Left kidney (tissue), 2 donors: ENCODE results near the gene LAPTM4A. TPM values are rescaled to one million over a fixed set of nuclear protein-coding genes. Genes with fewer than 3 reads are reported as not detected.
A peak's percentile ranks its signal among the peaks of the same experiment; 100 is the strongest.
"Not testable (repeated sequence)": the region's sequence is repeated elsewhere in the genome, so short reads cannot be mapped to it uniquely, and the experiment has no call there.

Experiments
- DNase-seq: peaks from one replicate; pipeline ENCODE4 v3.0.0-alpha.2; 2013
- polyA plus RNA-seq: library from polyadenylated mRNA; unstranded; fragments of 120-200 nt; gene quantifications from one replicate; pipeline ENCODE4 v1.2.1, GENCODE V29; 2013; ENCODE audit not compliant: insufficient read length

The LAPTM4A gene
- polyA plus RNA-seq, 1 donor: 421 TPM

- no peak for DNase-seq
These were observed 29.0 kb upstream of the LAPTM4A start for GRCh38 chr2:20080428-20080827.

- DNase-seq: no peak
These were observed 28.2 kb upstream of the LAPTM4A start for GRCh38 chr2:20079546-20080115.

DNA sequence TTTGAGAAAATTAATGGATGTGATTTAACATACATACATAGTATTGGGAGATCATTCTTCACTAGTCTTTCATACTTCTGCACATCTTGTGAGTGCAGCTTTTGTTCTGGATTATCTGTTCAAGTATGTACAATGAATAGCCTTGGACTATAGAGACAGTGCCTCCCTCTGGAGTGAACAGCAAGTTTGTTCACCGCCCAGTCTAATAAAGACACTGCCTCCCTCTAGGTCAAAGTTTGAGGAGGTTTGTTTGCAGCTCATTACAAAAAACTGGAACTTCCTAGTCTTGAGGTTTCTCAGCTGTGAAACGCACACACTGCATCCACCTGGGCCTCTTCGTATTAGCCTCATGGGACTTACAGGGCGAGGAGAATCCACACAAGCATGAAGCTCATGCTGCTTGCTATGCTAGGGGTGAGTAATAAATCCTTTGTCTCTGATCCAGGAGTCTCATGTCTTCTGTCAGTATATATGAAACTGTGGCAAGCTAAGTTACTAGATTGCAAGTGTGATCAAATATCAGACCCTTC is 26.0 kb upstream of the LAPTM4A start:
- no peak for DNase-seq

DNA sequence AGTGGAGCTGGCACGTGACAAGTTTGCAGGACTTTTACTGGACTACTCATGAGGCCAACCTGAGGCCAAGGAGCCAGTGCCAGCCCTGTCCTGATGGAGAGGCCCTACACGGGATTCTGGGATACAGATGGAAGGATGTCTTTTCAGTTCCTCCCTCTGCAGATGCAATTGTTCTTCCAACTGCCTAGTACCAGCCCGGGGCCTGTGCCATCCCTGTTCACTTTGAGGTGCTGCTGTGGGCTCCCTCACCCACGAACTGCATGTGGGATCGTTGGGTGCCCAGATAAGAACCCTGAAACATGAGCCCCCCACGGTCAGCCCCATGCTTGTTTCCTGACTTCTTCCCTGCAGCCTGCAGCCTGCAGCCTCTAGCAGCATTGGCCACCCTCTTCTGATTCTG is 25.3 kb upstream of the LAPTM4A start:
- DNase-seq: no peak

DNA sequence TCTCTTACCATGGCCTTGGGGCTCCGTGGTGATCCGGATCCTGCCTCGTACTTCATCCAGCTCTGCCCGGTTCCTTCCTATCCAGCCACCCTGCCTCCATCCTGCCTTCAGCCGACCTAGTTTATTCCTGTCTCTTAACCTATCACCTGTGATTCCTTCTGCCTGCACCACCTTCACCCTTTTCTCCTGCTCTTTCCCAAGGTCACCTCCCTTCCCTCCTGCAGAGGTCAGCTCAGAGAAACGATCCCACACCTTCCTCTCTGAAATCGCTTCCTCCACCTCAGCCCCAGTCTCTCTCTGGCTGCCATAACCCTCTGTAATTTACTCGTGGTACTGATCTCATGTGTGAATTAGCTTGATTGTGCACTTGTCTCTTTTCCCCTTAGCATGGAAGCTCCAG is 23.5 kb upstream of the LAPTM4A start:
- no peak for DNase-seq

GRCh38 chr2:20074046-20074648 is 22.7 kb upstream of the LAPTM4A start:
- DNase-seq: not testable (repeated sequence)

DNA sequence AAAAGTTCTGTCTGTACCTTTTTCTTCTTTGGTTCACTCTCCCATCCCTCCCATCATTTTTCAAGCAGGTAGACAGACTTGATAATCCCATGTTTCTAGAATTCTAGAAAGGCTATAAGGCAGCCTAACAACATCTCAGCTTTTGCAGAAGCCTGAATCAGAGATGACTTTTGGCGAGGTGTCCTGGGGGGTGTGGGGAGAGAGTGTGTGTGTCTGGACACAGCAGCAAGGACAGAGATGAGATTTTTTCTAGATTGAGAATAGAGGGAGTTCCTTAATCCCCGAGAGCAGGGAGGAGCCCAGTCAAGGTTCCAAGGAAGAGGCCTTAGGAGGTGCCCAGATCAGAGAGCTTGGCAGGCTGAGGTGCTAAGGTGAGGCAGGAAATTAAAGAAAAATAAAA is 22.0 kb upstream of the LAPTM4A start:
- DNase-seq: no peak

DNA sequence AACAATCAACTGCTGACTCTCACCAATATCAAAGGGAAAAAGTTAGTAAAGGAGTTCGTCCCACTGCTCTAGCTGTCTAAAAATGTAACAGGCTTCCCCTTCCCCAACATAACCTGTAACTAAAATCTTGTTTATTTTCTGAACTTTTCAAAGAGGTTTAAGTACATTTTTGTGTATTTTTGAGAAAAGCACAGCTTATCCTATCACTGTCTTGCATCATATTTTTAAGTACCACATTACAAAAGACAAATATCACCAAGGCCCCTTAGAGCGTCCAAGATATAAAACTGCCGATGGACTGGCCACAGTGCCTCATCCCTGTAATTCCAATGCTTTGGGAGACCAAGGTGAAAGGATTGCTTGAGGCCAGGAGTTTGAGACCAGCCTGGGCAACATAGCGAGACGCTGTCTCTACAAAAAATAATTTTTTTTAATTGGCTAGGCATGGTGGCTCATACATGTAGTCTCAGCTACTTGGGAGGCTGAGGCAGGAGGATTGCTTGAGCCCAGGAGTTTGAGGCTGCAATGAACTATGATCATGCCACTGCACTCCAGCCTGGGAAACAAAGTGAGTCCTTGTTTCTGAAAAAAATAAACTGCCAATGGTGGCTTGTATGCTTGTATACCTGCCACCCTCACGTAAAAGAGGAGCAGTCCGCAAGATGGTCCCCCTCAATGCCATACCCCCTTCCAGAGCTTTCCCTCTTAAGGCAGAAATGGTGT is 21.2 kb upstream of the LAPTM4A start:
- no peak for DNase-seq

- peak; percentile 64 for DNase-seq
These were observed 20.3 kb upstream of the LAPTM4A start for GRCh38 chr2:20071397-20072383.

- DNase-seq: no peak
These were observed 18.3 kb upstream of the LAPTM4A start for GRCh38 chr2:20069756-20070155.

GRCh38 chr2:20067992-20068584 is 16.7 kb upstream of the LAPTM4A start:
- DNase-seq: no peak

- DNase-seq: no peak
These were observed 14.6 kb upstream of the LAPTM4A start for GRCh38 chr2:20065885-20066602.

DNA sequence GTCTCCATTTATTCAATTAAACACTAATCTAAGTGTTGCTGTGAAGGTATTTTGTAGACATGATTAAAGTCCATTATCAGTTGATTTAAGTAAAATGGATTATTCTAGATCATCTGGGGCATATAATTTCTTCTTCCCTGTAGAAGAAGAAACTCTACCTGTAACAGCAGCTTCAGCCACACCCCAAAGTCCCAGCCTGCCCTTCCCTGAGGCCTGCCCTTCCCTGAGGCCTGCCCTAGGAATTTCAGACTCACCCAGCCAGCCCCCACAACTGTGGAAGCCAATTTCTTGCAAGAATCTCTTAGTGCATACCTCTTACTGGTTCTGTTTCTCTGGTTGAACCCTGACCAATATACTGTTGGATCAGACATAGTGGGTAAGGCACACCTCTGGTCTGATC is 13.4 kb upstream of the LAPTM4A start:
- no peak for DNase-seq

DNA sequence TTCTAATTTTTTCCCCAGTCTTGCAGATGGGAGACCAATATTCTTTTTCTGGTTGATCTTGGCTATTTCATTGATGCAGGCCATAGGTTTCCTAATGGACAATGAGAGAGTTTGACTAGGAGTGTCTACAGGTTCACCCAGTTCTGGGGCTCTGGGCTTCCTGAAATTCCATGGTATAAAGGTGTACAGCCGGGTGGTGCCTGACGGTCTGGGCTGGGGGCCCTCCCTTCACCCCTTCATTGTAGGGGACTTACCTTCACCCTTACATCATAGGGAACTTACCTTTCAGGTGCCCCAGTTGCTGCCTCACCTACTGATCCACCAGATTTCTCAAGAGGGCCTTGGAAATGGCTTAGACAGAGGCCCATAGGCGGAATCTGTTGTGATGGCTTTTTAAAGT is 13.0 kb upstream of the LAPTM4A start:
- DNase-seq: no peak

- DNase-seq: no peak
These were observed 11.5 kb upstream of the LAPTM4A start for GRCh38 chr2:20062615-20063545.

- no peak for DNase-seq
These were observed 10.5 kb upstream of the LAPTM4A start for GRCh38 chr2:20061940-20062339.

GRCh38 chr2:20061476-20061875 is 10.0 kb upstream of the LAPTM4A start:
- DNase-seq: no peak

- DNase-seq: no peak
These were observed 8.7 kb upstream of the LAPTM4A start for GRCh38 chr2:20060106-20060505.

- no peak for DNase-seq
These were observed 5.8 kb upstream of the LAPTM4A start for GRCh38 chr2:20057268-20057667.

- DNase-seq: no peak
These were observed 3.5 kb upstream of the LAPTM4A start for GRCh38 chr2:20054931-20055330.
